IMR-90 (cell line): ENCODE results near the gene FGD5. TPM values are rescaled to one million over a fixed set of nuclear protein-coding genes. Genes with fewer than 3 reads are reported as not detected.

Source experiments
- ATAC-seq: fragments of 200-7000 bp; cut with Tn5 transposase; 2 replicates; pipeline ENCODE4 v1.9.1; 2020; ENCODE audit warnings: low read depth, mild to moderate bottlenecking, moderate library complexity
- BruUV-seq: library from RNA; stranded (reverse); fragments of 400-500 nt; replicated peaks from 2 replicates; lab custom pipeline; 2021; lab: Mats Ljungman, UMichigan
- CTCF ChIA-PET: fragments of 300-600 bp; formaldehyde crosslinking; extraction: SDS; loops from one replicate; lab custom pipeline; 2021; ENCODE audit warnings: antibody characterized with exemption; lab: Yijun Ruan, JAX
- POLR2A ChIA-PET: fragments of 300-600 bp; sonication (Branson Sonifier 250); formaldehyde crosslinking; loops from one replicate; lab custom pipeline; 2022; ENCODE audit warnings: antibody characterized with exemption; ENCODE audit not compliant: unreplicated experiment; lab: Charles Lee
- DNase-seq: peaks from one replicate; pipeline ENCODE4 v3.0.0; 2013
- H2AFZ ChIP-seq: replicated peaks from 2 replicates; pipeline ENCODE3; 2013; ENCODE audit warnings: low read length, mild to moderate bottlenecking; ENCODE audit not compliant: poor library complexity
- H2AK5ac ChIP-seq: 2 replicates; pipeline ENCODE4 v1.6.1; 2013; ENCODE audit warnings: low read depth, low read length, inconsistent platforms
- H2AK9ac ChIP-seq: replicated peaks from 2 replicates; pipeline ENCODE3; 2013; ENCODE audit warnings: mild to moderate bottlenecking, low read depth, low read length, moderate library complexity; ENCODE audit not compliant: poor library complexity
- H2BK120ac ChIP-seq: 2 replicates; pipeline ENCODE4 v1.6.1; 2013; ENCODE audit warnings: low read depth, low read length, inconsistent platforms
- H2BK15ac ChIP-seq: 3 replicates; pipeline ENCODE4 v1.6.1; 2013; ENCODE audit warnings: low read depth, low read length, inconsistent platforms
- H2BK20ac ChIP-seq: 2 replicates; pipeline ENCODE4 v1.6.1; 2013; ENCODE audit warnings: low read depth, mild to moderate bottlenecking, inconsistent platforms, low read length, moderate library complexity
- H2BK5ac ChIP-seq: 2 replicates; pipeline ENCODE4 v1.6.1; 2013; ENCODE audit warnings: mild to moderate bottlenecking, low read depth, low read length, inconsistent platforms; ENCODE audit not compliant: poor library complexity, severe bottlenecking
- H3K14ac ChIP-seq: replicated peaks from 2 replicates; pipeline ENCODE4 v1.6.1; 2013; ENCODE audit warnings: low read depth, low read length, inconsistent platforms
- H3K18ac ChIP-seq: 2 replicates; pipeline ENCODE4 v1.6.1; 2013; ENCODE audit warnings: low read depth, low read length, control low read depth
- H3K23ac ChIP-seq: 2 replicates; pipeline ENCODE4 v1.6.1; 2013; ENCODE audit warnings: low read depth, low read length, inconsistent platforms
- H3K27ac ChIP-seq: 2 replicates; pipeline ENCODE4 v1.5.1; 2013; ENCODE audit warnings: mild to moderate bottlenecking, control low read depth, low read length; ENCODE audit not compliant: insufficient read depth
- H3K27me3 ChIP-seq: 2 replicates; pipeline ENCODE4 v1.6.1; 2013; ENCODE audit warnings: low read length; ENCODE audit not compliant: control insufficient read depth, insufficient read depth
- H3K36me3 ChIP-seq: 2 replicates; pipeline ENCODE4 v1.6.1; 2013; ENCODE audit warnings: low read length, mixed read lengths; ENCODE audit not compliant: control insufficient read depth, insufficient read depth
- H3K4ac ChIP-seq: 2 replicates; pipeline ENCODE4 v1.6.1; 2013; ENCODE audit warnings: low read depth, low read length, inconsistent platforms
- H3K4me1 ChIP-seq: 2 replicates; pipeline ENCODE4 v1.6.1; 2013; ENCODE audit warnings: low read length, mixed read lengths; ENCODE audit not compliant: control insufficient read depth, insufficient read depth
- H3K4me2 ChIP-seq: 2 replicates; pipeline ENCODE4 v1.6.1; 2013; ENCODE audit warnings: low read depth, mild to moderate bottlenecking, control low read depth, low read length, moderate library complexity
- H3K4me3 ChIP-seq: 2 replicates; pipeline ENCODE4 v1.5.1; 2013; ENCODE audit warnings: low read depth, mild to moderate bottlenecking, control low read depth, low read length, moderate library complexity; ENCODE audit not compliant: insufficient read depth
- H3K56ac ChIP-seq: 2 replicates; pipeline ENCODE4 v1.6.1; 2013; ENCODE audit warnings: low read length, inconsistent platforms; ENCODE audit not compliant: insufficient read depth; ENCODE audit errors: extremely low read depth
- H3K79me1 ChIP-seq, 2 experiments: 2 replicates each; pipeline ENCODE4 v1.6.1; 2013; ENCODE audit warnings: low read length in 2 of 2, inconsistent platforms in 1 of 2, low read depth in 1 of 2
- H3K9ac ChIP-seq: 2 replicates; pipeline ENCODE4 v1.6.1; 2013; ENCODE audit warnings: low read depth, low read length, control low read depth
- H3K9me1 ChIP-seq: 2 replicates; pipeline ENCODE4 v1.6.1; 2013; ENCODE audit warnings: low read length, inconsistent platforms; ENCODE audit not compliant: insufficient read depth
- H3K9me3 ChIP-seq: 2 replicates; pipeline ENCODE4 v1.6.1; 2013; ENCODE audit warnings: low read length; ENCODE audit not compliant: control insufficient read depth, insufficient read depth
- H4K20me1 ChIP-seq: 2 replicates; pipeline ENCODE4 v1.6.1; 2013; ENCODE audit warnings: low read length, inconsistent platforms; ENCODE audit not compliant: insufficient read depth
- H4K5ac ChIP-seq: 2 replicates; pipeline ENCODE4 v1.6.1; 2013; ENCODE audit warnings: mild to moderate bottlenecking, low read depth, low read length, control low read depth
- H4K8ac ChIP-seq, 2 experiments: 2 replicates each; pipeline ENCODE4 v1.6.1; 2013; ENCODE audit warnings: low read depth in 2 of 2, low read length in 2 of 2, control low read depth in 1 of 2, inconsistent platforms in 1 of 2
- H4K91ac ChIP-seq: 2 replicates; pipeline ENCODE4 v1.6.1; 2013; ENCODE audit warnings: low read depth, low read length, inconsistent platforms; ENCODE audit not compliant: insufficient read depth
- BHLHE40 ChIP-seq: fragments of 150-350 bp; IDR thresholded peaks from 2 replicates; pipeline ENCODE4 v1.6.1; 2016; ENCODE audit warnings: mild to moderate bottlenecking, low read depth, low read length
- CEBPB ChIP-seq: IDR thresholded peaks from 2 replicates; pipeline ENCODE4 v1.6.1; 2012; ENCODE audit warnings: low read depth, low read length, improper control_type of control experiment
- ELK1 ChIP-seq: fragments of 150-350 bp; IDR thresholded peaks from 2 replicates; pipeline ENCODE4 v1.6.1; 2016; ENCODE audit warnings: low read depth, mild to moderate bottlenecking, low read length, moderate library complexity, borderline replicate concordance
- FOS ChIP-seq: fragments of 150-350 bp; IDR thresholded peaks from 2 replicates; pipeline ENCODE4 v1.6.1; 2016; ENCODE audit warnings: low read depth, low read length
- MAZ ChIP-seq: IDR thresholded peaks from 2 replicates; pipeline ENCODE4 v1.6.1; 2012; ENCODE audit warnings: low read depth, mild to moderate bottlenecking, low read length, improper control_type of control experiment, moderate library complexity, borderline replicate concordance
- MXI1 ChIP-seq: IDR thresholded peaks from 2 replicates; pipeline ENCODE4 v1.6.1; 2012; ENCODE audit warnings: low read depth, mild to moderate bottlenecking, low read length, moderate library complexity, borderline replicate concordance
- NFE2L2 ChIP-seq: fragments of 150-350 bp; IDR thresholded peaks from 2 replicates; pipeline ENCODE4 v1.6.1; 2016; ENCODE audit warnings: low read depth, mild to moderate bottlenecking, low read length
- RCOR1 ChIP-seq: IDR thresholded peaks from 2 replicates; pipeline ENCODE4 v1.6.1; 2012; ENCODE audit warnings: mild to moderate bottlenecking, low read length, improper control_type of control experiment; ENCODE audit not compliant: insufficient replicate concordance
- RFX5 ChIP-seq: IDR thresholded peaks from 2 replicates; pipeline ENCODE4 v1.8.0; 2012; ENCODE audit warnings: low read depth, mild to moderate bottlenecking, low read length, moderate library complexity
- USF2 ChIP-seq: fragments of 150-350 bp; IDR thresholded peaks from 2 replicates; pipeline ENCODE4 v1.6.1; 2017; ENCODE audit warnings: mild to moderate bottlenecking, antibody characterized with exemption, low read length, low read depth
- WGBS, 2 experiments: methylation state at CpG; one replicate each; pipeline versions ENCODE4 v1.1.5 to v1.1.7; 2013; ENCODE audit warnings: missing lambda C conversion rate in 2 of 2; ENCODE audit not compliant: insufficient read length in 1 of 2; ENCODE audit errors: extremely low coverage in 2 of 2; 5-methylcytosine and 5-hydroxymethylcytosine counted together
- dilution Hi-C: fragments of 300-500 bp; cut with HindIII; formaldehyde crosslinking; loops from one replicate; pipeline ENCODE4 v1.14.3; 2018; ENCODE audit warnings: low sequenced_read_pairs; ENCODE audit not compliant: unreplicated experiment
- in situ Hi-C: fragments of 300-500 bp; cut with MboI; formaldehyde crosslinking; loops from 3 replicates; pipeline ENCODE4 v1.14.3; 2019; ENCODE audit warnings: low sequenced_read_pairs, inconsistent platforms, mixed read lengths
- intact Hi-C: fragments of 100-400 bp; cut with micrococcal nuclease; formaldehyde crosslinking; loops from 2 replicates; pipeline ENCODE4 v1.10.0; 2022
- polyA plus RNA-seq, 3 experiments: library from polyadenylated mRNA; depleted of rRNA; stranded (reverse); fragments of >200 nt; gene quantifications; 2 replicates each; pipeline ENCODE4 v1.2.3, GENCODE V29; 2012; ENCODE audit warnings: low replicate concordance in 1 of 3
- total RNA-seq: library from RNA; depleted of rRNA; stranded (reverse); fragments of >200 nt; gene quantifications from 2 replicates; pipeline ENCODE4 v1.2.3, GENCODE V29; 2012
- TF ChIP-seq, protein P1 (sequence below): conservative IDR thresholded peaks from 2 replicates; pipeline ENCODE4 v1.5.1; 2012; ENCODE audit warnings: mild to moderate bottlenecking, low read depth, low read length, improper control_type of control experiment

The FGD5 gene
- total and polyA plus RNA-seq, 2 of the 4 experiments (the other 2 are of a cell fraction) = not detected

DNA sequence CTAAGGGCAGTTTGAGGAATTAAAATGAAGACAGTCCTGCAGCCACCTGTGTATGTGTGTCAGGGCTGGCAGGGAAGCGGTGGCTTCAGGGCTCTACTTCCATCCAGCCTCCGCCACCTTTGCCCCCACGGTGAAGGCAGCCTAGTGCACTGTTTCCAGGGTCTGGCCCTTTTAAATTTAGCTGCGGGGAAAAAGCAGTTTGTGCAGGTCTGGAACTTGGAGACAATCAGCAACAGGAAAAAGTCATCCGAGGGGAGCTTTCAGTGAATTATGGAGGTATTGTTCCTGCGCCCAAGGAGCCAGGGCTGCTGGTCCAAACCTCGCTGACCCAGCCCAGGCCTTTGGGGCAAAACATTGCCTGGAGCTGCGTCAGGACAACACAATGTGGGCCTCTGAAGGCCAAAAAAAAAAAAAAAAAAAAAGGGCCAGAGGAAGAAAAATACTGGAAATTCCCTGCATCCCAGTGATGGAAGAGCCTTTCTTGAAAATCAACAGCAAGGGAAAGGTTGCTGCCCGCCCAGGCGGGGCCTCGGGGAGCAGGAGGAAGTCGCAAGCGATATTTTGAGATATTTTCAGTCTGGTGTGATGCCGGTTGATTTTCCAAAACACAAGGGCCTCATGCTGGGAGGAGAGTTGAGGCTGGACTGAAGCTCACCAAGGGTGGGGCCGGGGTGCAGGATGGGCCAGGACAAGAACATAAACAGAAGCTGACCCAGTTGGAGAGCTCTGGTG is 25.5 kb upstream of the FGD5 start:
- Histone ChIP-seq H3K4me1 (no peaks in the 10 kb centered on the region), H3K9me1 (no peaks in the 10 kb centered on the region), H2BK5ac (no peak overlapping the region), H3K56ac (no peak overlapping the region), H4K20me1 (no peaks in the 10 kb centered on the region), H3K4ac (no peak overlapping the region), H2BK15ac (no peak overlapping the region), H3K9me3 (no peaks in the 10 kb centered on the region), H2BK120ac (no peak overlapping the region), H2AK9ac (peak overlapping the region; percentile 78), H3K14ac (no peak overlapping the region), H4K91ac (no peak overlapping the region), H3K79me1 (no peaks in the 10 kb centered on the region), H4K8ac (no peak overlapping the region), H2AFZ (no peak overlapping the region), H3K27me3 (peaks cover 29% of the 10 kb centered on the region), H3K9ac (no peak overlapping the region), H3K4me3 (no peak overlapping the region), H3K23ac (no peak overlapping the region), H2BK20ac (no peak overlapping the region), H3K27ac (no peak overlapping the region), H3K36me3 (no peaks in the 10 kb centered on the region), H4K5ac (no peak overlapping the region), H3K18ac (no peak overlapping the region), H2AK5ac (no peak overlapping the region), H3K4me2 (no peak overlapping the region)
- WGBS, 2 experiments = 44% methylated on average over 8 of the region's 15 CpGs; no CpG with 5 or more reads in 1 of the 2 experiments
- TF ChIP-seq, protein P1, sequence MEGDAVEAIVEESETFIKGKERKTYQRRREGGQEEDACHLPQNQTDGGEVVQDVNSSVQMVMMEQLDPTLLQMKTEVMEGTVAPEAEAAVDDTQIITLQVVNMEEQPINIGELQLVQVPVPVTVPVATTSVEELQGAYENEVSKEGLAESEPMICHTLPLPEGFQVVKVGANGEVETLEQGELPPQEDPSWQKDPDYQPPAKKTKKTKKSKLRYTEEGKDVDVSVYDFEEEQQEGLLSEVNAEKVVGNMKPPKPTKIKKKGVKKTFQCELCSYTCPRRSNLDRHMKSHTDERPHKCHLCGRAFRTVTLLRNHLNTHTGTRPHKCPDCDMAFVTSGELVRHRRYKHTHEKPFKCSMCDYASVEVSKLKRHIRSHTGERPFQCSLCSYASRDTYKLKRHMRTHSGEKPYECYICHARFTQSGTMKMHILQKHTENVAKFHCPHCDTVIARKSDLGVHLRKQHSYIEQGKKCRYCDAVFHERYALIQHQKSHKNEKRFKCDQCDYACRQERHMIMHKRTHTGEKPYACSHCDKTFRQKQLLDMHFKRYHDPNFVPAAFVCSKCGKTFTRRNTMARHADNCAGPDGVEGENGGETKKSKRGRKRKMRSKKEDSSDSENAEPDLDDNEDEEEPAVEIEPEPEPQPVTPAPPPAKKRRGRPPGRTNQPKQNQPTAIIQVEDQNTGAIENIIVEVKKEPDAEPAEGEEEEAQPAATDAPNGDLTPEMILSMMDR = no peak
- no peak for TF ChIP-seq CEBPB
- no peak for TF ChIP-seq FOS
- TF ChIP-seq MAZ = no peak
- no peak for TF ChIP-seq RFX5
- no peak for TF ChIP-seq USF2
- no peak for TF ChIP-seq MXI1
- TF ChIP-seq BHLHE40 = no peak
- no peak for TF ChIP-seq ELK1
- TF ChIP-seq NFE2L2 = no peak
- TF ChIP-seq RCOR1 = no peak
- POLR2A ChIA-PET = no interaction called here
- in situ Hi-C loops = no loop called here
- CTCF ChIA-PET = no interaction called here
- ATAC-seq (no peak), DNase-seq (no peak)
- dilution Hi-C loops = no loop called here
- no TSS peak for BruUV-seq
- intact Hi-C loops = no loop called here
